Stomach (tissue), 4 donors: Measurements from ENCODE around the gene PRDX1.

Experiments
- POLR2A ChIP-seq, 4 donors: fragments of 450-650 bp; IDR thresholded peaks; one replicate each; pipeline ENCODE4 v1.6.1; 2016; ENCODE audit warnings: antibody characterized with exemption in 4 of 4, control low read depth in 2 of 4, mild to moderate bottlenecking in 1 of 4, moderate library complexity in 1 of 4
- POLR2AphosphoS5 ChIP-seq, 3 donors: sonication (generic); formaldehyde crosslinking; IDR thresholded peaks; one replicate each; pipeline ENCODE4 v1.6.1; 2016; ENCODE audit warnings: antibody characterized with exemption in 3 of 3
- TF ChIP-seq, protein P1 (sequence below), 7 experiments: fragments of 450-650 bp in 4 of 7; fragments of 200-600 bp in 3 of 7; sonication (generic) in 3 of 7; IDR thresholded peaks; one replicate each; pipeline ENCODE4 v1.5.1; 2016 to 2019; ENCODE audit warnings: antibody characterized with exemption in 7 of 7, control low read depth in 2 of 7, mild to moderate bottlenecking in 1 of 7

DNA sequence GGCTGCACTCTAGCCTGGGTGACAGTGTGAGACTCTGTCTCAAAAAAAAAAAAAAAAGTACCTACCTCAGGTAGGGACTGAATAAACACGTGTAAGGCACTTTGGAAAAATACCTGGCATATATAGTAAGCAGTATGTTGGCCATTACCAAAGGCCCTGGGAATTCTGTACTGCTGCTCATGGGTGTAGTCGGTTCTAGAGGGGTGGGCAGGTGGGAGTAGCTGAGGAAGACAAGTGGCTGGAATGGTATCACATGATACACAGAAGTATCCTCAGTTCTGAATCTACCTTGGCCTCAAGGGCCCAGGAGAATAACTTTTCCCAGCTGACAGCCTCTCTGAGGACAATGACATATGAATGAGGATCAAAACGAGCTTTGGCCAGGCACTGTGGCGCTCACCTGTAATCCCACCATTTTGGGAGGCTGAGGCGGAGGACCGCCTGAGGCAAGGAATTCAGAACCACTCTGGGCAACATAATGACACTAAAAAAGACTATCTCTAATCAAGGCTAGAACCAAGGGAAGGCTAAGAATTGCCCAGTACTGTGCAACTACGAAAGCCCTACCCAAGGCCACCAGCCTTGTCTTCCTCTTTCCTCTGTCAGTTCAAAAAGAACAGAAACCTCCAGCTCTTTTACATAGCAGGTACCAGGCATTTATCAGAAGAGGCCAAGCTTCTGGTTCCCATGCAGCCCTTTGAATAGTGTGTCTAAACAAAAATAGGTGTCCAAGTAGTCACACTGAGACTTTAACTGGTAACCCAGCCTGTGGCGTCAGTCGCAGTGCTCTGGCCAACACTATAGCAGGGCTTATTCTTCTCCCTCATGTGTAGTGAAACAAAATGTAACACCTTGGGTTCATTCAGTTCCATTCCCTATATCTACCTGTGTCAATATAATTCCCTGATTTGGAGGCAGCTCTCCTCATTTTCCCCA, 11.4 kb downstream of the PRDX1 start:
- TF ChIP-seq, protein P1, sequence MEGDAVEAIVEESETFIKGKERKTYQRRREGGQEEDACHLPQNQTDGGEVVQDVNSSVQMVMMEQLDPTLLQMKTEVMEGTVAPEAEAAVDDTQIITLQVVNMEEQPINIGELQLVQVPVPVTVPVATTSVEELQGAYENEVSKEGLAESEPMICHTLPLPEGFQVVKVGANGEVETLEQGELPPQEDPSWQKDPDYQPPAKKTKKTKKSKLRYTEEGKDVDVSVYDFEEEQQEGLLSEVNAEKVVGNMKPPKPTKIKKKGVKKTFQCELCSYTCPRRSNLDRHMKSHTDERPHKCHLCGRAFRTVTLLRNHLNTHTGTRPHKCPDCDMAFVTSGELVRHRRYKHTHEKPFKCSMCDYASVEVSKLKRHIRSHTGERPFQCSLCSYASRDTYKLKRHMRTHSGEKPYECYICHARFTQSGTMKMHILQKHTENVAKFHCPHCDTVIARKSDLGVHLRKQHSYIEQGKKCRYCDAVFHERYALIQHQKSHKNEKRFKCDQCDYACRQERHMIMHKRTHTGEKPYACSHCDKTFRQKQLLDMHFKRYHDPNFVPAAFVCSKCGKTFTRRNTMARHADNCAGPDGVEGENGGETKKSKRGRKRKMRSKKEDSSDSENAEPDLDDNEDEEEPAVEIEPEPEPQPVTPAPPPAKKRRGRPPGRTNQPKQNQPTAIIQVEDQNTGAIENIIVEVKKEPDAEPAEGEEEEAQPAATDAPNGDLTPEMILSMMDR (IDR thresholded peaks at IDR 0.05), result no peak
- TF ChIP-seq POLR2AphosphoS5 (IDR thresholded peaks at IDR 0.05) (no peak), POLR2A (IDR thresholded peaks at IDR 0.05) (no peak)
